ENCODE data around the gene DNASE2B. TPM values are rescaled to one million over a fixed set of nuclear protein-coding genes. Genes with fewer than 3 reads are reported as not detected.

Gene DNASE2B
- polyA plus RNA-seq, 1 experiment: not detected

- ChIA-PET CTCF (no interaction called here), POLR2A (no interaction called here)
- Histone ChIP-seq H3K4me3 (ENCODE audit: low read depth, low read length) (no peak overlapping the region), H3K36me3 (ENCODE audit: control insufficient read depth, insufficient read depth, low read length) (no peaks in the 10 kb centered on the region), H3K27me3 (ENCODE audit: control insufficient read depth, insufficient read depth, low read length) (no peaks in the 10 kb centered on the region)
- no peak for DNase-seq (ENCODE audit: low read depth)
- no peak for TF ChIP-seq CTCF (IDR thresholded peaks at IDR 0.05; ENCODE audit: insufficient read depth, low read depth, low read length)
Measured at GRCh38 chr1:84409888-84410287, 11.6 kb downstream of the DNASE2B start.

GRCh38 chr1:84410328-84411095 is 12.2 kb downstream of the DNASE2B start:
- CTCF ChIA-PET: no interaction called here
- no peak for TF ChIP-seq CTCF (IDR thresholded peaks at IDR 0.05; ENCODE audit: insufficient read depth, low read depth, low read length)

GRCh38 chr1:84412316-84412942 is 14.1 kb downstream of the DNASE2B start:
- H3K4me3 ChIP-seq (ENCODE audit: low read depth, low read length): no peak overlapping the region
- no peaks in the 10 kb centered on the region for H3K27me3 ChIP-seq (ENCODE audit: control insufficient read depth, insufficient read depth, low read length)
- no peak for DNase-seq (ENCODE audit: low read depth)
- no peak for TF ChIP-seq CTCF (IDR thresholded peaks at IDR 0.05; ENCODE audit: insufficient read depth, low read depth, low read length)
- H3K36me3 ChIP-seq (ENCODE audit: control insufficient read depth, insufficient read depth, low read length): no peaks in the 10 kb centered on the region
- ChIA-PET CTCF (interaction anchor here (1.0 to 1.2 kb wide), 2 partner anchors 11 to 22 kb away, joined by 3 to 4 read pairs; no protein-coding TSS in a partner anchor), POLR2A (no interaction called here)

More at GRCh38 chr1:84410328-84411095, 12.2 kb downstream of the DNASE2B start:
- no peaks in the 10 kb centered on the region for H3K27me3 ChIP-seq (ENCODE audit: control insufficient read depth, insufficient read depth, low read length)
- no peaks in the 10 kb centered on the region for H3K36me3 ChIP-seq (ENCODE audit: control insufficient read depth, insufficient read depth, low read length)
- POLR2A ChIA-PET: no interaction called here
- DNase-seq (ENCODE audit: low read depth): no peak
- no peak overlapping the region for H3K4me3 ChIP-seq (ENCODE audit: low read depth, low read length)

GRCh38 chr1:84415396-84415795 is 17.1 kb downstream of the DNASE2B start:
- POLR2A ChIA-PET: no interaction called here
- TF ChIP-seq CTCF (IDR thresholded peaks at IDR 0.05; ENCODE audit: insufficient read depth, low read depth, low read length): no peak
- DNase-seq (ENCODE audit: low read depth): no peak
- H3K27me3 ChIP-seq (ENCODE audit: control insufficient read depth, insufficient read depth, low read length): no peaks in the 10 kb centered on the region
- H3K36me3 ChIP-seq (ENCODE audit: control insufficient read depth, insufficient read depth, low read length): no peaks in the 10 kb centered on the region
- no peak overlapping the region for H3K4me3 ChIP-seq (ENCODE audit: low read depth, low read length)
- CTCF ChIA-PET: interaction anchor here (0.6 kb wide), 1 partner anchor 250 kb away, joined by 4 read pairs; no protein-coding TSS in a partner anchor

- no peak for DNase-seq (ENCODE audit: low read depth)
- ChIA-PET CTCF (interaction anchor here (1.3 kb wide), 1 partner anchor 10 kb away, joined by 4 read pairs; no protein-coding TSS in a partner anchor), POLR2A (no interaction called here)
- Histone ChIP-seq H3K27me3 (ENCODE audit: control insufficient read depth, insufficient read depth, low read length) (no peaks in the 10 kb centered on the region), H3K36me3 (ENCODE audit: control insufficient read depth, insufficient read depth, low read length) (no peaks in the 10 kb centered on the region), H3K4me3 (ENCODE audit: low read depth, low read length) (no peak overlapping the region)
- no peak for TF ChIP-seq CTCF (IDR thresholded peaks at IDR 0.05; ENCODE audit: insufficient read depth, low read depth, low read length)
Measured at GRCh38 chr1:84422909-84423308, 24.6 kb downstream of the DNASE2B start.

All from BJ (cell line).